G401.6 (cell line): ENCODE data around the gene MAST4.

Experiments
- FAIRE-seq: peaks from 2 replicates; lab custom pipeline; 2012; peaks lifted over from hg19 to GRCh38; lab: Jason Lieb, UNC

The MAST4 gene

DNA sequence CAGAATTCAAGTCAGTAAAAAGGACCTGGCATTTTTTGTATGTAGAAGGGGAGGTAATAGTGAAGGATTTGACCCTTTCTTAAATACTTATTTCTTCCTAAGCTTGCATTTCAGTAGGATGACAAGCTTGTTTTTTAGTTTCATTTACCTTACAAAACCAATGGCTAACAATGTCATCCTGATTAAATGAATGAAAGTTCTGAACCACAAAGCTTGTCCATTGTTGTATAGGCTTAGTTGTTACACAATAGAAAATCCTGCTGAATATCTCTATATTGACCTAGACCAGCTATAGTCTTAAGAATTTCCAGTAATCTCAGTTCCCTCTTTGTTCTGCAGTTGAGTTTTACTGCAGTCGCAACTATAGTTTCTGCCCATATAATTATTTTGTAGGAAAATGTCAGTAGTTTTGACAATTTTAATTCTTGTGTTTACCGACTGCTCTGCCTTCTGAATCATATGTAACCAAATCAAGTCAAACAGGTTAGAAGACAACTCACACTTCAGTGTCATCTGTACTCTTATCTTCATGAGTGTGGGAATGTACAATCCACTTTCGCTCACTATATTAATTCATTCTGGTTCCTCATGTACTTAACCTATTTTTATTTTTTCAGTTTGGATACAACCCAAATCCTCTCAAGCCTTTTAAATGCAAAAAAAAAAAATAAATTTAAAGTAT lies 404.7 kb downstream of the MAST4 start:
- FAIRE-seq, result no peak

GRCh38 chr5:67002832-67003684 lies 406.9 kb downstream of the MAST4 start:
- FAIRE-seq, result no peak

- FAIRE-seq, result no peak
Measured at GRCh38 chr5:67003685-67003934, 407.4 kb downstream of the MAST4 start.

- no peak for FAIRE-seq
Measured at GRCh38 chr5:67003935-67004729, 407.9 kb downstream of the MAST4 start.

DNA sequence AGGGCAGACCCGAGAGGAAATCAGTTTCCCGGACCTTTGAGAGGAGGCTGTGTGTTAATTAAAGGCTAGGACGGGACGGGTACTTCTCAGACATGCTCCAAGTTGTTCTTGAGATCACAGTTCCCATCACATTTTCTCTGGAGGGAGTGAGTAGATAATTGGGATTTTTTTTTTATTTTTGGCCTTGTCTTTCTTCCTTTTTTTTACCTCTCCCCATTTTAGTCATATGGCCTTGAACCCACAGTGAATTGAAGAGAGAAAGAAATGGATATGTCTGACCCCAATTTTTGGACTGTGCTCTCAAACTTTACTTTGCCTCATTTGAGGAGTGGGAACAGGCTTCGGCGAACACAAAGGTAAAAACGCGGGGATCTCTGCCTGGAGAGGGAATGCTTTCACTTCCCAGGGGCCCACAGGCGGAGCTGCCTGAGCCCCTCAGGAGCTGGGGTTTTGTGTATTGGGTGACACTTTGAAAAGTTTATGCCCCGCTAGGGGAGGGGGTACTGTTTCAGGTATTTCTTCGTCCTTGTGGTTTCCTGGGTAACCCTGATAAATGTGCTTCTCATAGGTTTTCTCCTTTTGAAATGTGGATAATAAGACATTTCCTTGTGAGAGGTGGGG lies 408.6 kb downstream of the MAST4 start:
- FAIRE-seq, result no peak

GRCh38 chr5:67005737-67006499 lies 409.7 kb downstream of the MAST4 start:
- FAIRE-seq, result no peak

DNA sequence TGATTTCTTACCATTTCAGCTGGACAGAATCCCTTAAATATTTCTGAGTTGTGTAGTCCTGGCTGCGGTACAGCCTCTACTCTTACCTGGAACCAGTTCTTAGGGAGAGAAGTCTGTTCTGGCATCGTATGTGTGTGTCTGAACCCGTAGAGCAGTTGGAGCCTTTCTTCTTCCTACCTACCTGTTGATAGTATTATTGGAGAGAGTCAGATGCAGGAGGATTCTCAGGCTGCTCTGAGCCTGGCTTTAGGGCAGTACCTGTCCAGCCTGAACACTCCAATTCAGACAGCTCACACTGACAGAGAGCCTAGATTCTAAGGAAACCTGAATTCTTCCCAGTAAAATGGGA lies 410.3 kb downstream of the MAST4 start:
- FAIRE-seq, result no peak

GRCh38 chr5:67009028-67009427 lies 412.8 kb downstream of the MAST4 start:
- FAIRE-seq, result no peak

DNA sequence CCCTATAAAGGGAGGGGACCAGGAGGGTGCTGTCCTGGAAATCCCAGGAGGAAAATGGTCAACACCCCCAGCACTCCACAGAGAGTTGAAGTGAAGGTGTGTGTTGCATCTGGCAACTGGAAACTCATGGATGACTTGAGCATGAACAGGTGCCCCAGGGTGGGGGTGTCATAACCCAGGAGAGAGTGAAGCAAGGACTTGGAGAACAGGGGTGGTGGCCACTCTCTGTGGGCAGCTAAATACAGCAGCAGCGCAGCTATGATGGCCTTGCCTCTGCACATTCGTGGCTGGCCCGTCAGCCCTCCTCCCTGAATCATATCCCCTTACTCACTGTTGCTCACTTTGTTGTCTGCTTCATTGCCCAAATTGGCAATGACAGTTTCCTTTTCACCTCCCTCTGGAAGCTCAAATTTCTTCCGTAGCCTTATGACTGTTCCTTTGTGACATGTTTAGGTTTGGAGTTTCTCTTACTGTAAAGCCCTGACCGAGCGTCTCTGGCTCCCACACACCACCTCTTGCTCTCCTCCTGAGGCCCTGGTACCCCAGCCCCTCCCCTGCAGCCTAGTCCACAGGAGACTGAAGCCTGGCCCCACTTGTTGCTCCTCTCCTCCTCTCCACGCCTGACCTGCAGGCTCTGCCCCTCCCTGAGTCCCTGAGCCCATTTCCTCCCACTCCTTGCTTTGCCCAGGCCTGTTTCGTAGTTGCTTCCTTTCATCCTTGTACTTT lies 414.7 kb downstream of the MAST4 start:
- no peak for FAIRE-seq

DNA sequence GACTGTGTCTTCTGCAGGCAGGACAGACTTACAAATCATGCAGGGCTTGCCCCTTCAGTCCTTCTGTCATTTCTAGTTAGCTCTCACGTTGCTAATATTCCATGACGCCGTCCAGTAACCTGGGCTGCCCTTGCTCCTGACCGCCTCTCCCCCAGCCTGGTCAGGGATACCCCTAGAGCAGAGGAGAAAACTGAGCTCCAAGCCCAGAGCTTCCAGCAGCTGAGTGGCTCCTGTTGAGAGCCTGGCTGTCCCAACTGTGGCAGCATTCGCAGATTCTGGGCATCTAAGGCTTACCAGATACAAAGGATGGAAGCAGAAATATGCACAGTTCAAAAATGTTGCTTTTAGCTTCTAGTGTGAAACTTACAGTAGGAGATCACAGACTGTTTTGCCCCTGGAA lies 415.2 kb downstream of the MAST4 start:
- no peak for FAIRE-seq

- no peak for FAIRE-seq
Measured at GRCh38 chr5:67012171-67012570, 416.0 kb downstream of the MAST4 start.

- no peak for FAIRE-seq
Measured at GRCh38 chr5:67013719-67014118, 417.5 kb downstream of the MAST4 start.

GRCh38 chr5:67014191-67014590 lies 418.0 kb downstream of the MAST4 start:
- FAIRE-seq, result no peak

DNA sequence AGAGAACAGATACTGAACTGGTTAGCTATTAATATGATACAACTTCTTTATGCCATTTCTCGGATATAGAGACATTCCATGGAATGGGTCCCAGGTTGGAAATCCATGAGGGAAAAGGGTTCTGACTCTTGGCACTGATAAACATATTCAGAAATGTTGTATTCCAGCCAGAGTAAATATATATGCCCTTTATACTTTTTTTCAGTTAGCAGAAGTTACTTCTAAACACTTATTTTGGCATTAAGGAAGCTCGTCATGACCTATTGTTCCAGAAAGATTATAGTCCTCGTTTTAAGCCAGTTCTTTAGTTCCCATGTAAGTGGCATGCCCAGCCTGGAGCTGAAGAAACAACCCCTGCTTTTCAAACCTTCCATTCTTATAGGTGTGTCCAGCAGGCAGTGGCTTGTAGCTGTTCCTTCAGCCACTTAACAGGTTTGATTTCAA lies 418.8 kb downstream of the MAST4 start:
- FAIRE-seq, result no peak

DNA sequence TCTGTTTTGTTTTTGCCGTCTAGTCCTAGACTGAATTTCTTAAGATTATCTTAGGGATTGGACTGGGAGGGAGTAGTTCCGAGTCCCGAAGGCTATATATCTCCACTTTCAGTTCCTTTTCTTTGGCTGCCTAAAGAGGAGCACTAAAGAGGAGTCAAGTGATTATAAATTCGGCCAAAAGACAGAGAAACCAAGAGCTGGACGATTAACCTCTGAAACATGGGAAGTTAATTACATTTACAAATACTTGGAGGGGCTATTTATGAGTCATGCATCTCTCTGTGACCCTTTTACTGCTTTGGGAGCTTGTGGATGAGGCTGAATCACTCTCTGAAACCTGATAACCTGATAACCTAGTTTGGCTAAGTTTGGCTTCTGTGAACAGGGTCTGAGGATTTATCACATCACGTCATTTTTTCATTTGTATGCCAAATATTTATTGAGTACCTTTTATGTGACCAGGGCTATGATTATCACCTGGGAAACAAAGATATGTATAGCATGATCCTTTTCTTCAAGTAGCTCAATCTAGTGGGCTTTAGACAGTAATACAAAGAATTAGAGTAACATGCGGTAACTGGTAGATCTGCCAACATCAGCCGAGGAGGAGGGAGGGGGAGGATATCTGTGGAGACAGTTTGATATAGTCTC lies 419.5 kb downstream of the MAST4 start:
- no peak for FAIRE-seq

- FAIRE-seq, result no peak
Measured at GRCh38 chr5:67019065-67019845, 423.1 kb downstream of the MAST4 start.

- no peak for FAIRE-seq
Measured at GRCh38 chr5:67020096-67020615, 424.0 kb downstream of the MAST4 start.

DNA sequence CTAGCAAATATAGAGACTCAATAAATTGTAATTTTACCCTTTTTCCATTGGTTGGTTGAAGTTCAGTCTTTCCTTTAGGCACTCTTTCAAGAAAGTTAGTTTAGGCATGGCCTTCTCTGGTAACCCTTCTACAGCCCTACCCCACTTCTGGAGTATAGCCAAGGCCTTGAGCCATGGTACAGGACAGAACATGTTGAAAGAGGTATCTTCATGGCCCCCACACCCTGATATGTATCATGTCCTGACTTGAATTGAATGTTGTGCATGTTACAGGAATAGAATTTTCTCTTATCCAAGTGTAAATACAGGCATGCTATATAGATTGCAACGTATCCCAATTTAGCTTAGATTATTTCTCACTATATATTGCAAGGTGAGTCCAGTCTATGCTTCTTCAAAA lies 424.8 kb downstream of the MAST4 start:
- FAIRE-seq, result no peak

GRCh38 chr5:67021521-67021920 lies 425.3 kb downstream of the MAST4 start:
- FAIRE-seq, result no peak

- FAIRE-seq, result no peak
Measured at GRCh38 chr5:67021962-67022361, 425.8 kb downstream of the MAST4 start.
